T-cell (primary cell): ENCODE data around the gene GABRA1. TPM values are rescaled to one million over a fixed set of nuclear protein-coding genes. Genes with fewer than 3 reads are reported as not detected.

Source experiments
- ATAC-seq, 4 experiments: fragments of 200-7000 bp in 3 of 4; fragments of 150-1000 bp in 1 of 4; cut with Tn5 transposase; replicated peaks in 1 of 4; 1 replicate in 3 of 4; 2 replicates in 1 of 4; pipeline ENCODE4 v1.10.0; 2021; ENCODE audit warnings: moderate library complexity in 3 of 4, mild to moderate bottlenecking in 2 of 4, moderate number of reproducible peaks in 1 of 4
- CTCF ChIA-PET, 2 donors: fragments of 300-600 bp; sonication (Branson Sonifier 250); formaldehyde crosslinking; loops; one replicate each; lab custom pipeline; 2022; ENCODE audit warnings: antibody characterized with exemption in 2 of 2; lab: Charles Lee
- POLR2A ChIA-PET, 2 donors: fragments of 300-600 bp; sonication (Branson Sonifier 250); formaldehyde crosslinking; loops; one replicate each; lab custom pipeline; 2022; ENCODE audit warnings: antibody characterized with exemption in 2 of 2; lab: Charles Lee
- DNase-seq, 35 experiments: peaks; one replicate each; pipeline versions ENCODE4 v3.0.0 to v3.0.0-alpha.2; 2013 to 2023
- H3K27ac ChIP-seq: one replicate; pipeline ENCODE4 v1.5.1; 2013; ENCODE audit warnings: low read length
- H3K27me3 ChIP-seq, 2 experiments: replicated peaks in 1 of 2; 1 replicate in 1 of 2; 2 replicates in 1 of 2; pipeline versions ENCODE4 v1.6.1 to v1.7.0; 2013; ENCODE audit warnings: low read length in 1 of 2, mixed read lengths in 1 of 2; ENCODE audit not compliant: control insufficient read depth in 2 of 2, insufficient read depth in 2 of 2; ENCODE audit errors: extremely low read depth in 1 of 2
- H3K36me3 ChIP-seq, 2 donors: 1 replicate in 1 of 2; 2 replicates in 1 of 2; pipeline versions ENCODE4 v1.6.1 to v1.7.0; 2013; ENCODE audit warnings: low read length in 1 of 2; ENCODE audit not compliant: control insufficient read depth in 2 of 2, insufficient read depth in 1 of 2; ENCODE audit errors: extremely low read depth in 1 of 2
- H3K4me1 ChIP-seq, 2 experiments: 1 replicate in 1 of 2; 2 replicates in 1 of 2; pipeline versions ENCODE4 v1.6.1 to v1.7.0; 2013; ENCODE audit warnings: low read length in 2 of 2, mixed read lengths in 1 of 2; ENCODE audit not compliant: insufficient read depth in 2 of 2, control insufficient read depth in 1 of 2; ENCODE audit errors: extremely low read depth in 1 of 2
- H3K4me3 ChIP-seq, 2 donors: 1 replicate in 1 of 2; 2 replicates in 1 of 2; pipeline versions ENCODE4 v1.5.1 to v1.7.0; 2013; ENCODE audit warnings: mild to moderate bottlenecking in 2 of 2, low read length in 1 of 2, moderate library complexity in 1 of 2; ENCODE audit not compliant: control insufficient read depth in 1 of 2; ENCODE audit errors: extremely low read depth in 1 of 2
- H3K9me3 ChIP-seq: 2 replicates; pipeline ENCODE4 v1.7.0; 2013
- H3K27ac Mint-ChIP-seq, 2 donors: one replicate each; pipeline ENCODE4 v1.8.0; 2020 to 2021; ENCODE audit warnings: mild to moderate bottlenecking in 2 of 2, mixed read lengths in 2 of 2
- H3K27me3 Mint-ChIP-seq, 2 donors: one replicate each; pipeline ENCODE4 v1.8.0; 2021 to 2022; ENCODE audit warnings: mixed read lengths in 2 of 2
- H3K36me3 Mint-ChIP-seq: one replicate; pipeline ENCODE4 v1.8.0; 2021; ENCODE audit warnings: mixed read lengths
- H3K4me1 Mint-ChIP-seq, 3 donors: one replicate each; pipeline ENCODE4 v1.8.0; 2020 to 2022; ENCODE audit warnings: mixed read lengths in 3 of 3, mild to moderate bottlenecking in 1 of 3
- H3K4me3 Mint-ChIP-seq, 3 donors: one replicate each; pipeline ENCODE4 v1.8.0; 2020 to 2022; ENCODE audit warnings: mild to moderate bottlenecking in 3 of 3, mixed read lengths in 3 of 3, moderate library complexity in 3 of 3
- H3K9me3 Mint-ChIP-seq, 3 donors: one replicate each; pipeline ENCODE4 v1.8.0; 2020 to 2022; ENCODE audit warnings: mixed read lengths in 3 of 3
- WGBS: methylation state at CpG from one replicate; pipeline ENCODE4 v1.1.5; 2013; ENCODE audit warnings: missing lambda C conversion rate; ENCODE audit not compliant: insufficient coverage; 5-methylcytosine and 5-hydroxymethylcytosine counted together
- total RNA-seq, 35 experiments: library from RNA in 6 of 35; stranded (reverse) in 6 of 35; fragments of 120-200 nt in 1 of 35; gene quantifications; one replicate each; pipeline versions ENCODE4 v1.2.1 to v1.2.4 and lab custom pipeline; 2013 to 2026

The GABRA1 gene
- total RNA-seq, 5 donors from 2014 or later (not counting 1 experiment from before 2014, with no cell fraction given) = not detected

GRCh38 chr5:161895514-161895913 is 47.6 kb downstream of the GABRA1 start:
- no peaks in the 10 kb centered on the region for H3K9me3 ChIP-seq
- H3K4me3 ChIP-seq = no peak overlapping the region
- ChIA-PET POLR2A (no interaction called here), CTCF (no interaction called here)
- H3K27me3 ChIP-seq = no peaks in the 10 kb centered on the region
- ATAC-seq = no peak
- Mint-ChIP-seq H3K36me3 (no peaks in the 10 kb centered on the region), H3K27ac (no peak overlapping the region), H3K4me1 (no peaks in the 10 kb centered on the region), H3K4me3 (no peak overlapping the region), H3K27me3 (no peaks in the 10 kb centered on the region), H3K9me3 (peaks cover 0 to 4% (median 0%) of the 10 kb centered on the region in 3 donors)
- DNase-seq = no peak
- H3K27ac ChIP-seq = no peak overlapping the region
- H3K4me1 ChIP-seq = no peaks in the 10 kb centered on the region
- no CpG with 5 or more reads among the region's 1 CpG for WGBS
- no peaks in the 10 kb centered on the region for H3K36me3 ChIP-seq

DNA sequence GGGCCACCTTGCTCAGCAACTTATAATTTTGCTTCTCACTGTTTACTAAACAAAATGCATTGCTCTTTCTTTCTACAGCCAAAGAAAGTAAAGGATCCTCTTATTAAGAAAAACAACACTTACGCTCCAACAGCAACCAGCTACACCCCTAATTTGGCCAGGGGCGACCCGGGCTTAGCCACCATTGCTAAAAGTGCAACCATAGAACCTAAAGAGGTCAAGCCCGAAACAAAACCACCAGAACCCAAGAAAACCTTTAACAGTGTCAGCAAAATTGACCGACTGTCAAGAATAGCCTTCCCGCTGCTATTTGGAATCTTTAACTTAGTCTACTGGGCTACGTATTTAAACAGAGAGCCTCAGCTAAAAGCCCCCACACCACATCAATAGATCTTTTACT is 49.1 kb downstream of the GABRA1 start:
- no peaks in the 10 kb centered on the region for H3K4me1 ChIP-seq
- ChIA-PET CTCF (no interaction called here), POLR2A (no interaction called here)
- no peak overlapping the region for H3K27ac ChIP-seq
- H3K36me3 Mint-ChIP-seq = no peaks in the 10 kb centered on the region
- no peaks in the 10 kb centered on the region for H3K9me3 ChIP-seq
- 78% methylated on average over 7 of the region's 7 CpGs for WGBS
- H3K9me3 Mint-ChIP-seq = peaks cover 0 to 4% (median 0%) of the 10 kb centered on the region in 3 donors
- H3K27me3 ChIP-seq = no peaks in the 10 kb centered on the region
- H3K36me3 ChIP-seq = no peaks in the 10 kb centered on the region
- H3K4me3 ChIP-seq = no peak overlapping the region
- H3K27ac Mint-ChIP-seq = no peak overlapping the region
- no peak for ATAC-seq
- no peaks in the 10 kb centered on the region for H3K4me1 Mint-ChIP-seq
- no peak overlapping the region for H3K4me3 Mint-ChIP-seq
- DNase-seq = no peak
- no peaks in the 10 kb centered on the region for H3K27me3 Mint-ChIP-seq

DNA sequence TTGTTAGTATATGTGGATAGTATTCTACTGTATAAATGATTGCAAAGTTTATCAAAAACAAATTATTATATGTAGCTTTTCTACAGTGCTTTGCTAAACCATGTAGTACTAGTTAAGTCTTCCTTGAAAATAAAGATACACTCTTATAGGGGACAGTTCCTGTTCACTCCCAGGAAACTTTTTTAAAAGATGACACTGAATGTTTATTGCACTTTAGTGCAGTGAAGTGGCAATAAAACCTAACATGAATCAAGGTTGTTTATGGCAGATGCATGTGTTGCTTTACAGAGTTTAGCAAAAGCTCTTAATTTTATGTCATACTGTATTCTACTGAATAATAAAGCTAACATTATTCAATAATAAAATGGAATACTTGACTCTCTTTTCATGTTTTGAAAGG is 51.7 kb downstream of the GABRA1 start:
- Mint-ChIP-seq H3K9me3 (peaks cover 2 to 6% (median 4%) of the 10 kb centered on the region in 3 donors), H3K36me3 (no peaks in the 10 kb centered on the region), H3K27ac (no peak overlapping the region), H3K4me3 (no peak overlapping the region), H3K4me1 (no peaks in the 10 kb centered on the region), H3K27me3 (no peaks in the 10 kb centered on the region)
- CTCF ChIA-PET = no interaction called here
- no peaks in the 10 kb centered on the region for H3K36me3 ChIP-seq
- POLR2A ChIA-PET = no interaction called here
- DNase-seq = no peak
- H3K27ac ChIP-seq = no peak overlapping the region
- H3K4me3 ChIP-seq = no peak overlapping the region
- H3K9me3 ChIP-seq = no peaks in the 10 kb centered on the region
- H3K27me3 ChIP-seq = no peaks in the 10 kb centered on the region
- no peak for ATAC-seq
- no peaks in the 10 kb centered on the region for H3K4me1 ChIP-seq

GRCh38 chr5:161900981-161901380 is 53.1 kb downstream of the GABRA1 start:
- Mint-ChIP-seq H3K4me3 (no peak overlapping the region), H3K36me3 (no peaks in the 10 kb centered on the region), H3K27ac (no peak overlapping the region), H3K4me1 (no peaks in the 10 kb centered on the region), H3K27me3 (no peaks in the 10 kb centered on the region), H3K9me3 (peaks cover under 1 to 8% (median 6%) of the 10 kb centered on the region in 3 donors)
- no peaks in the 10 kb centered on the region for H3K36me3 ChIP-seq
- DNase-seq (no peak), ATAC-seq (no peak)
- no peak overlapping the region for H3K27ac ChIP-seq
- no peaks in the 10 kb centered on the region for H3K4me1 ChIP-seq
- no peak overlapping the region for H3K4me3 ChIP-seq
- CTCF ChIA-PET = no interaction called here
- POLR2A ChIA-PET = no interaction called here
- WGBS = no CpG with 5 or more reads among the region's 1 CpG
- no peaks in the 10 kb centered on the region for H3K9me3 ChIP-seq
- no peaks in the 10 kb centered on the region for H3K27me3 ChIP-seq

GRCh38 chr5:161921781-161922180 is 73.9 kb downstream of the GABRA1 start:
- no peak overlapping the region for H3K27ac Mint-ChIP-seq
- peaks cover 6 to 13% (median 11%) of the 10 kb centered on the region in 3 donors for H3K9me3 Mint-ChIP-seq
- CTCF ChIA-PET = no interaction called here
- no peaks in the 10 kb centered on the region for H3K4me1 Mint-ChIP-seq
- POLR2A ChIA-PET = no interaction called here
- H3K4me1 ChIP-seq = no peaks in the 10 kb centered on the region
- H3K27me3 Mint-ChIP-seq = no peaks in the 10 kb centered on the region
- no peak for ATAC-seq
- H3K4me3 Mint-ChIP-seq = no peak overlapping the region
- H3K27me3 ChIP-seq = no peaks in the 10 kb centered on the region
- H3K27ac ChIP-seq = no peak overlapping the region
- no peaks in the 10 kb centered on the region for H3K36me3 ChIP-seq
- no peaks in the 10 kb centered on the region for H3K36me3 Mint-ChIP-seq
- no peak overlapping the region for H3K4me3 ChIP-seq
- H3K9me3 ChIP-seq = no peaks in the 10 kb centered on the region
- WGBS = no CpG with 5 or more reads among the region's 1 CpG
- no peak for DNase-seq

- ChIA-PET CTCF (no interaction called here), POLR2A (no interaction called here)
- ATAC-seq (no peak), DNase-seq (no peak)
- Mint-ChIP-seq H3K27ac (no peak overlapping the region), H3K27me3 (no peaks in the 10 kb centered on the region), H3K4me3 (no peak overlapping the region), H3K36me3 (no peaks in the 10 kb centered on the region), H3K9me3 (peaks cover 6 to 18% (median 11%) of the 10 kb centered on the region in 3 donors), H3K4me1 (no peaks in the 10 kb centered on the region)
- H3K27me3 ChIP-seq = no peaks in the 10 kb centered on the region
- no peak overlapping the region for H3K4me3 ChIP-seq
- H3K36me3 ChIP-seq = no peaks in the 10 kb centered on the region
- no peak overlapping the region for H3K27ac ChIP-seq
- H3K4me1 ChIP-seq = no peaks in the 10 kb centered on the region
- H3K9me3 ChIP-seq = no peaks in the 10 kb centered on the region
- WGBS = no CpG with 5 or more reads among the region's 3 CpGs
Observed at GRCh38 chr5:161924270-161924669, 76.3 kb downstream of the GABRA1 start.

- WGBS = 67% methylated on average over 3 of the region's 4 CpGs
Observed at GRCh38 chr5:161925960-161926359, 78.0 kb downstream of the GABRA1 start.

More at GRCh38 chr5:161925960-161926359, 78.0 kb downstream of the GABRA1 start:
- no peak overlapping the region for H3K27ac ChIP-seq
- no peak overlapping the region for H3K4me3 ChIP-seq
- CTCF ChIA-PET = no interaction called here
- ATAC-seq (no peak), DNase-seq (no peak)
- no peaks in the 10 kb centered on the region for H3K36me3 ChIP-seq
- Mint-ChIP-seq H3K4me3 (no peak overlapping the region), H3K9me3 (peaks cover 6 to 18% (median 11%) of the 10 kb centered on the region in 3 donors), H3K4me1 (no peaks in the 10 kb centered on the region), H3K36me3 (no peaks in the 10 kb centered on the region), H3K27me3 (no peaks in the 10 kb centered on the region), H3K27ac (no peak overlapping the region)
- POLR2A ChIA-PET = no interaction called here
- no peaks in the 10 kb centered on the region for H3K4me1 ChIP-seq
- no peaks in the 10 kb centered on the region for H3K27me3 ChIP-seq
- no peaks in the 10 kb centered on the region for H3K9me3 ChIP-seq
